Tibial artery (tissue), 4 donors: ENCODE measurements around the gene TOMM70.
A peak's percentile ranks its signal among the peaks of the same experiment; 100 is the strongest.

ENCODE experiments used
- DNase-seq, 2 donors: peaks; one replicate each; pipeline ENCODE4 v3.0.0-alpha.2; 2019
- H3K27ac ChIP-seq, 2 donors: fragments of 200-600 bp; sonication (generic) in 1 of 2; 1 replicate in 1 of 2; 2 replicates in 1 of 2; pipeline ENCODE4 v1.5.1; 2018 to 2019; ENCODE audit warnings: mild to moderate bottlenecking in 1 of 2
- H3K27me3 ChIP-seq, 2 donors: fragments of 200-600 bp; sonication (generic) in 1 of 2; one replicate each; pipeline versions ENCODE4 v1.5.1 to v1.6.0; 2016 to 2019
- H3K36me3 ChIP-seq, 3 donors: fragments of 200-600 bp; sonication (generic) in 2 of 3; one replicate each; pipeline ENCODE4 v1.5.1; 2016 to 2019; ENCODE audit warnings: mild to moderate bottlenecking in 2 of 3
- H3K4me1 ChIP-seq, 4 donors: fragments of 200-600 bp; sonication (generic) in 2 of 4; 1 replicate in 3 of 4; 2 replicates in 1 of 4; pipeline ENCODE4 v1.5.1; 2016 to 2019
- H3K4me3 ChIP-seq, 2 donors: fragments of 200-600 bp; sonication (generic) in 1 of 2; 1 replicate in 1 of 2; 2 replicates in 1 of 2; pipeline ENCODE4 v1.5.1; 2018 to 2019; ENCODE audit warnings: mild to moderate bottlenecking in 2 of 2
- H3K9me3 ChIP-seq, 3 donors: fragments of 200-600 bp; sonication (generic) in 1 of 3; one replicate each; pipeline ENCODE4 v1.5.1; 2016 to 2019
- intact Hi-C: fragments of 100-400 bp; cut with DNase I; formaldehyde crosslinking; loops from one replicate; pipeline ENCODE4 v1.15.0; 2023; ENCODE audit warnings: low total_unique reads
- TF ChIP-seq, protein P1 (sequence below), 2 experiments: fragments of 200-600 bp in 1 of 2; fragments of 450-650 bp in 1 of 2; IDR thresholded peaks; one replicate each; pipeline ENCODE4 v1.5.1; 2017 to 2019; ENCODE audit warnings: antibody characterized with exemption in 2 of 2, mild to moderate bottlenecking in 1 of 2, moderate library complexity in 1 of 2

Gene TOMM70

GRCh38 chr3:100395679-100396431 lies 5.0 kb downstream of the TOMM70 start:
- Histone ChIP-seq H3K27me3 (no peaks in the 10 kb centered on the region), H3K36me3 (no peaks in the 10 kb centered on the region), H3K9me3 (no peaks in the 10 kb centered on the region), H3K4me1 (peaks cover 0 to 45% (median 19%) of the 10 kb centered on the region in 4 donors), H3K27ac (no peak overlapping the region), H3K4me3 (no peak overlapping the region)
- no peak for DNase-seq
- intact Hi-C loops, result no loop called here
- TF ChIP-seq, protein P1, sequence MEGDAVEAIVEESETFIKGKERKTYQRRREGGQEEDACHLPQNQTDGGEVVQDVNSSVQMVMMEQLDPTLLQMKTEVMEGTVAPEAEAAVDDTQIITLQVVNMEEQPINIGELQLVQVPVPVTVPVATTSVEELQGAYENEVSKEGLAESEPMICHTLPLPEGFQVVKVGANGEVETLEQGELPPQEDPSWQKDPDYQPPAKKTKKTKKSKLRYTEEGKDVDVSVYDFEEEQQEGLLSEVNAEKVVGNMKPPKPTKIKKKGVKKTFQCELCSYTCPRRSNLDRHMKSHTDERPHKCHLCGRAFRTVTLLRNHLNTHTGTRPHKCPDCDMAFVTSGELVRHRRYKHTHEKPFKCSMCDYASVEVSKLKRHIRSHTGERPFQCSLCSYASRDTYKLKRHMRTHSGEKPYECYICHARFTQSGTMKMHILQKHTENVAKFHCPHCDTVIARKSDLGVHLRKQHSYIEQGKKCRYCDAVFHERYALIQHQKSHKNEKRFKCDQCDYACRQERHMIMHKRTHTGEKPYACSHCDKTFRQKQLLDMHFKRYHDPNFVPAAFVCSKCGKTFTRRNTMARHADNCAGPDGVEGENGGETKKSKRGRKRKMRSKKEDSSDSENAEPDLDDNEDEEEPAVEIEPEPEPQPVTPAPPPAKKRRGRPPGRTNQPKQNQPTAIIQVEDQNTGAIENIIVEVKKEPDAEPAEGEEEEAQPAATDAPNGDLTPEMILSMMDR (IDR thresholded peaks at IDR 0.05), result no peak

GRCh38 chr3:100389025-100389424 lies 11.9 kb downstream of the TOMM70 start:
- H3K27ac ChIP-seq, result no peak overlapping the region
- no peaks in the 10 kb centered on the region for H3K27me3 ChIP-seq
- peaks cover 0 to 12% (median 4%) of the 10 kb centered on the region in 3 donors for H3K9me3 ChIP-seq
- peaks cover 0 to 41% (median 24%) of the 10 kb centered on the region in 4 donors for H3K4me1 ChIP-seq
- no peak overlapping the region for H3K4me3 ChIP-seq
- intact Hi-C loops, result no loop called here
- DNase-seq, result no peak
- peaks cover 8 to 17% (median 10%) of the 10 kb centered on the region in 3 donors for H3K36me3 ChIP-seq
- TF ChIP-seq, protein P1 (IDR thresholded peaks at IDR 0.05), result no peak

GRCh38 chr3:100386437-100387074 lies 14.3 kb downstream of the TOMM70 start:
- Histone ChIP-seq H3K27ac (no peak overlapping the region), H3K27me3 (no peaks in the 10 kb centered on the region), H3K4me3 (no peak overlapping the region), H3K4me1 (peaks cover 0 to 39% (median 25%) of the 10 kb centered on the region in 4 donors), H3K9me3 (peaks cover 0 to 12% (median 4%) of the 10 kb centered on the region in 3 donors), H3K36me3 (peaks cover 23 to 35% (median 27%) of the 10 kb centered on the region in 3 donors)
- DNase-seq, result no peak
- intact Hi-C loops, result no loop called here
- TF ChIP-seq, protein P1 (IDR thresholded peaks at IDR 0.05), result no peak

DNA sequence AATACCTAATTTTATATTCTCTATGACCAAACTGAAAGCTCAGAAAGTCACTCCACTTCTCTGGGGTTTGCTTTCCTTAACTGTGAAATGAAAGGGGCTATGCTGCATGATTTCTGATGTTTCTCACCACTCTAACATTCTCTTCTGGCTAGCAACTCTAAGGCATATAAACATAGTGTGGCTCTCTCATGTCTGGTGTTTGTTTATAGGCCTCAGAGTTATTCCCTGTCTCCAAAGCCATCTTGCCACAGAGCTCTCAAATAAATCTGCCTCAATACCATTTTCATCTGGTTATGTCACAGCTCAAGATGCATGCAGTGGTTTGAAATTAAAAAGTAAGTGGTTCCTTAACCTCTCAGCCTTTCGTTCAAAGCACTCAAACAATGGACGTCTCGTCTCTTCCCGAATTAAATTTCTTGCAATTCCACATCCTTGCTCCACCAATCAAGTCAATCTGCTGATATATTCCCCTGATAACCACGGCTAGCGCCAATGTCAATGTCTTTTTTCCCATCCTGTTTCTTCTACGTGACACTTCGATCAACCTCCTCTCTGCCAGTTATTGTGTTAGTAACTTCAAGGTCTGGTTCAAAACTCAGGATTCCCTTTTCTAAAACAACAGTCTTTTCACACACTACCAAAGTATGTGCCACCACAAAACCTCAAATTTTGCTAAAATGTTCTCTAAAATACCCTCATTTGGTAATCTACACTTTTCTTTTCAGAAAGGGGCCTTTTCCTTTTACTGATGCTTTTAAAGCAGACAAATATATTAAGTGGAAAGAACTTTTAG lies 16.0 kb downstream of the TOMM70 start:
- Histone ChIP-seq H3K4me1 (peaks cover 0 to 38% (median 25%) of the 10 kb centered on the region in 4 donors), H3K27me3 (no peaks in the 10 kb centered on the region), H3K27ac (peak overlapping the region in 1 of 2 donors; percentile 26), H3K9me3 (peaks cover 0 to 12% (median 4%) of the 10 kb centered on the region in 3 donors), H3K4me3 (no peak overlapping the region), H3K36me3 (peaks cover 40 to 43% (median 42%) of the 10 kb centered on the region in 3 donors)
- TF ChIP-seq, protein P1 (IDR thresholded peaks at IDR 0.05), result no peak
- DNase-seq, result no peak
- intact Hi-C loops, result no loop called here

DNA sequence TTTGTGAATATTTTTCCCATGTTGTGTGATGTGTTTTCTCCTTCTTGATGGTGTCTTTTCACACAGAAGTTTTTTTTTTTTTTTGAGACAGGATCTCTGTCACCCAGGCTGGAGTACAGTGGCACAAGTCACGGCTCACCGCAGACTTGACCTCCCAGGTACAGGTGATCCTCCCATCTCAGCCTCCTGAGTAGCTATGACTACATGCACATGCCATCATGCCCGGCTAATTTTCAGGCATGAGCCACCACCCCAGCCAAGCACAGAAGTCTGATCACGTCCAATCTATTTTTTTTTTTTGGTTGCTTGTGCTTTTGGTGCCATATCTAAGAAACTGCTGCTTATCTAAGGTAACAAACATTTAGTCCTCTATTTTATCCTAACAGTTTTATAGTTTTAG lies 24.6 kb downstream of the TOMM70 start:
- H3K9me3 ChIP-seq, result no peaks in the 10 kb centered on the region
- intact Hi-C loops, result no loop called here
- H3K27me3 ChIP-seq, result no peaks in the 10 kb centered on the region
- H3K27ac ChIP-seq, result no peak overlapping the region
- peaks cover 51 to 64% (median 57%) of the 10 kb centered on the region in 3 donors for H3K36me3 ChIP-seq
- DNase-seq, result no peak
- H3K4me1 ChIP-seq, result no peaks in the 10 kb centered on the region
- TF ChIP-seq, protein P1 (IDR thresholded peaks at IDR 0.05), result no peak
- H3K4me3 ChIP-seq, result no peak overlapping the region
